GM12878 (cell line): ENCODE data around the gene RO60. TPM values are rescaled to one million over a fixed set of nuclear protein-coding genes. Genes with fewer than 3 reads are reported as not detected.

Source experiments
- BACH1 ChIP-seq: fragments of 450-650 bp; IDR thresholded peaks from 2 replicates; pipeline ENCODE4 v1.6.1; 2017; ENCODE audit warnings: mild to moderate bottlenecking, borderline replicate concordance
- CEBPZ ChIP-seq: fragments of 150-350 bp; IDR thresholded peaks from 2 replicates; pipeline ENCODE4 v1.6.1; 2016; ENCODE audit warnings: low read depth, low read length
- CTCF ChIP-seq, 3 experiments: IDR thresholded peaks in 2 of 3; conservative IDR thresholded peaks in 1 of 3; 2 replicates each; pipeline ENCODE4 v1.5.1; 2011; ENCODE audit warnings: low read depth in 3 of 3, low read length in 3 of 3, mild to moderate bottlenecking in 3 of 3, control low read depth in 2 of 3, moderate library complexity in 2 of 3, inconsistent platforms in 1 of 3, mixed read lengths in 1 of 3; ENCODE audit not compliant: control insufficient read depth in 2 of 3, insufficient read depth in 1 of 3; ENCODE audit errors: extremely low read depth in 1 of 3
- FOS ChIP-seq: IDR thresholded peaks from 3 replicates; pipeline ENCODE4 v1.6.1; 2011; ENCODE audit warnings: borderline replicate concordance; ENCODE audit not compliant: insufficient read length; ENCODE audit errors: extremely low read depth
- PAX8 ChIP-seq: fragments of 450-650 bp; IDR thresholded peaks from 2 replicates; pipeline ENCODE4 v1.6.1; 2017; ENCODE audit warnings: mild to moderate bottlenecking, moderate library complexity
- PBX3 ChIP-seq: IDR thresholded peaks from 2 replicates; pipeline ENCODE4 v1.6.1; 2011; ENCODE audit warnings: mild to moderate bottlenecking, low read depth, low read length, moderate library complexity; ENCODE audit not compliant: insufficient replicate concordance
- POLR2AphosphoS2 ChIP-seq: IDR thresholded peaks from 2 replicates; pipeline ENCODE4 v1.6.1; 2011; ENCODE audit warnings: low read depth, mild to moderate bottlenecking, low read length, improper control_type of control experiment, moderate library complexity
- RELA ChIP-seq: fragments of 450-650 bp; IDR thresholded peaks from 2 replicates; pipeline ENCODE4 v1.8.0; 2014; ENCODE audit warnings: borderline replicate concordance; ENCODE audit not compliant: partially characterized antibody
- RELB ChIP-seq: fragments of 450-650 bp; IDR thresholded peaks from 2 replicates; pipeline ENCODE4 v1.6.1; 2017; ENCODE audit warnings: low read depth, mild to moderate bottlenecking, moderate library complexity
- REST ChIP-seq: IDR thresholded peaks from 2 replicates; pipeline ENCODE4 v1.6.1; 2012; ENCODE audit warnings: mild to moderate bottlenecking, low read depth, low read length
- RFX5 ChIP-seq: IDR thresholded peaks from 2 replicates; pipeline ENCODE4 v1.6.1; 2011; ENCODE audit warnings: low read depth, low read length, improper control_type of control experiment
- SPI1 ChIP-seq: IDR thresholded peaks from 2 replicates; pipeline ENCODE4 v1.6.1; 2011; ENCODE audit warnings: low read depth, mild to moderate bottlenecking, low read length, moderate library complexity, borderline replicate concordance; ENCODE audit not compliant: insufficient read depth
- SREBF2 ChIP-seq: IDR thresholded peaks from 2 replicates; pipeline ENCODE4 v1.6.1; 2012; ENCODE audit warnings: mild to moderate bottlenecking, low read length
- USF2 ChIP-seq: IDR thresholded peaks from 2 replicates; pipeline ENCODE4 v1.6.1; 2011; ENCODE audit warnings: low read depth, low read length, improper control_type of control experiment, borderline replicate concordance
- polyA plus RNA-seq, 11 experiments: library from polyadenylated mRNA; depleted of rRNA in 4 of 11; unstranded in 6 of 11; stranded (reverse) in 5 of 11; fragments of >200 nt; fragmentation: Nextera tagmentation in 4 of 11; fragmentation: Illumina TruSeq in 1 of 11; extraction: Ambion mirVana in 4 of 11; extraction: Trizol in 1 of 11; gene quantifications; 1 replicate in 1 of 11; 2 replicates in 10 of 11; pipeline versions ENCODE4 v1.2.1 to v1.2.3, GENCODE V29; 2011 to 2016; ENCODE audit warnings: inconsistent platforms in 2 of 11, missing spikeins in 2 of 11, low read depth in 1 of 11
- total RNA-seq, 4 experiments: library from RNA; depleted of rRNA in 3 of 4; stranded (reverse); fragments of >200 nt in 3 of 4; fragmentation: Illumina TruSeq in 1 of 4; extraction: Trizol in 1 of 4; gene quantifications; 2 replicates each; pipeline versions ENCODE4 v1.2.1 to v1.2.3, GENCODE V29; 2013 to 2021

RO60 gene
- total and polyA plus RNA-seq, 10 of the 15 experiments (the other 5 are each of a cell fraction or from before 2014, with no cell fraction given) = 21.1 to 143 (median 83.1) TPM

- TF ChIP-seq REST (0 out of 2 replicates have a peak, but pooled peaks have one; percentile 12), RELB (peak; percentile 73), FOS (no peak), SPI1 (no peak), POLR2AphosphoS2 (peak; percentile 77; the same call in 1 of the 2 replicates), BACH1 (peak; percentile 61), RELA (peak; percentile 78), SREBF2 (no peak), PBX3 (peak; percentile 60), USF2 (no peak), RFX5 (peak; percentile 49; the same call in 1 of the 2 replicates), PAX8 (no peak), CTCF (IDR thresholded peaks at IDR 0.05 in 2 of 3, conservative IDR thresholded peaks at IDR 0.05 in 1 of 3; ENCODE audit: control insufficient read depth in 2 of 3, extremely low read depth in 1 of 3, insufficient read depth in 1 of 3, low read depth in 3 of 3, low read length in 3 of 3) (peak in 1 of 3 experiments; percentile 9; a peak in 1 of 6 replicates), CEBPZ (no peak)
Measured at GRCh38 chr1:193059282-193060114, at the start of gene RO60, which contains the start of gene UCHL5 (continued).
